ENCODE data around the gene SPON1.

The SPON1 gene

GRCh38 chr11:14223636-14224288 lies 261.2 kb downstream of the SPON1 start:
- no peaks in the 10 kb centered on the region for H3K9me3 ChIP-seq (ENCODE audit: control insufficient read depth, low read length)
- H3K4me3 ChIP-seq (ENCODE audit: extremely low read depth, insufficient read depth, low read length, poor library complexity, severe bottlenecking) = no peak overlapping the region
- 63 to 65% methylated on average over 4 to 5 of the region's 5 CpGs for WGBS, 2 experiments (ENCODE audit: insufficient coverage in 2 of 2)
- no peak overlapping the region for H3K27ac ChIP-seq (ENCODE audit: low read depth, low read length, severe bottlenecking)
- no peaks in the 10 kb centered on the region for H3K4me1 ChIP-seq (ENCODE audit: control insufficient read depth, insufficient read depth, low read length, poor library complexity, severe bottlenecking)
- no peaks in the 10 kb centered on the region for H3K36me3 ChIP-seq (ENCODE audit: control insufficient read depth, insufficient read depth, low read length)

- Histone ChIP-seq H3K9me3 (ENCODE audit: control insufficient read depth, low read length) (no peaks in the 10 kb centered on the region), H3K27ac (ENCODE audit: low read depth, low read length, severe bottlenecking) (no peak overlapping the region), H3K36me3 (ENCODE audit: control insufficient read depth, insufficient read depth, low read length) (no peaks in the 10 kb centered on the region), H3K4me3 (ENCODE audit: extremely low read depth, insufficient read depth, low read length, poor library complexity, severe bottlenecking) (no peak overlapping the region), H3K4me1 (ENCODE audit: control insufficient read depth, insufficient read depth, low read length, poor library complexity, severe bottlenecking) (no peaks in the 10 kb centered on the region)
- 59 to 75% methylated on average over 2 of the region's 2 CpGs for WGBS, 2 experiments (ENCODE audit: insufficient coverage in 2 of 2)
Measured at GRCh38 chr11:14224395-14224794, 261.9 kb downstream of the SPON1 start.

GRCh38 chr11:14225666-14226065 lies 263.1 kb downstream of the SPON1 start:
- Histone ChIP-seq H3K4me1 (ENCODE audit: control insufficient read depth, insufficient read depth, low read length, poor library complexity, severe bottlenecking) (no peaks in the 10 kb centered on the region), H3K9me3 (ENCODE audit: control insufficient read depth, low read length) (no peaks in the 10 kb centered on the region), H3K36me3 (ENCODE audit: control insufficient read depth, insufficient read depth, low read length) (no peaks in the 10 kb centered on the region), H3K4me3 (ENCODE audit: extremely low read depth, insufficient read depth, low read length, poor library complexity, severe bottlenecking) (no peak overlapping the region), H3K27ac (ENCODE audit: low read depth, low read length, severe bottlenecking) (no peak overlapping the region)
- 88 to 100% methylated on average over 2 of the region's 4 CpGs for WGBS, 2 experiments (ENCODE audit: insufficient coverage in 2 of 2)

GRCh38 chr11:14228356-14228755 lies 265.8 kb downstream of the SPON1 start:
- no peaks in the 10 kb centered on the region for H3K4me1 ChIP-seq (ENCODE audit: control insufficient read depth, insufficient read depth, low read length, poor library complexity, severe bottlenecking)
- H3K27ac ChIP-seq (ENCODE audit: low read depth, low read length, severe bottlenecking) = no peak overlapping the region
- no peak overlapping the region for H3K4me3 ChIP-seq (ENCODE audit: extremely low read depth, insufficient read depth, low read length, poor library complexity, severe bottlenecking)
- WGBS, 2 experiments (ENCODE audit: insufficient coverage in 2 of 2) = 67 to 100% methylated on average over 1 of the region's 2 CpGs
- no peaks in the 10 kb centered on the region for H3K36me3 ChIP-seq (ENCODE audit: control insufficient read depth, insufficient read depth, low read length)
- H3K9me3 ChIP-seq (ENCODE audit: control insufficient read depth, low read length) = no peaks in the 10 kb centered on the region

GRCh38 chr11:14229472-14229871 lies 266.9 kb downstream of the SPON1 start:
- no peaks in the 10 kb centered on the region for H3K4me1 ChIP-seq (ENCODE audit: control insufficient read depth, insufficient read depth, low read length, poor library complexity, severe bottlenecking)
- H3K4me3 ChIP-seq (ENCODE audit: extremely low read depth, insufficient read depth, low read length, poor library complexity, severe bottlenecking) = no peak overlapping the region
- H3K27ac ChIP-seq (ENCODE audit: low read depth, low read length, severe bottlenecking) = no peak overlapping the region
- no peaks in the 10 kb centered on the region for H3K36me3 ChIP-seq (ENCODE audit: control insufficient read depth, insufficient read depth, low read length)
- WGBS, 2 experiments (ENCODE audit: insufficient coverage in 2 of 2) = 53 to 56% methylated on average over 5 to 11 of the region's 11 CpGs
- H3K9me3 ChIP-seq (ENCODE audit: control insufficient read depth, low read length) = no peaks in the 10 kb centered on the region

- H3K36me3 ChIP-seq (ENCODE audit: control insufficient read depth, insufficient read depth, low read length) = no peaks in the 10 kb centered on the region
- 88 to 92% methylated on average over 2 to 3 of the region's 6 CpGs for WGBS, 2 experiments (ENCODE audit: insufficient coverage in 2 of 2)
Measured at GRCh38 chr11:14230407-14230806, 267.9 kb downstream of the SPON1 start.

GRCh38 chr11:14232652-14233051 lies 270.1 kb downstream of the SPON1 start:
- WGBS, 2 experiments (ENCODE audit: insufficient coverage in 2 of 2) = 64 to 81% methylated on average over 4 to 6 of the region's 6 CpGs
- no peak overlapping the region for H3K27ac ChIP-seq (ENCODE audit: low read depth, low read length, severe bottlenecking)
- no peaks in the 10 kb centered on the region for H3K4me1 ChIP-seq (ENCODE audit: control insufficient read depth, insufficient read depth, low read length, poor library complexity, severe bottlenecking)

More at GRCh38 chr11:14230407-14230806, 267.9 kb downstream of the SPON1 start:
- Histone ChIP-seq H3K9me3 (ENCODE audit: control insufficient read depth, low read length) (no peaks in the 10 kb centered on the region), H3K4me1 (ENCODE audit: control insufficient read depth, insufficient read depth, low read length, poor library complexity, severe bottlenecking) (no peaks in the 10 kb centered on the region), H3K27ac (ENCODE audit: low read depth, low read length, severe bottlenecking) (no peak overlapping the region), H3K4me3 (ENCODE audit: extremely low read depth, insufficient read depth, low read length, poor library complexity, severe bottlenecking) (no peak overlapping the region)

GRCh38 chr11:14234446-14234845 lies 271.9 kb downstream of the SPON1 start:
- no peaks in the 10 kb centered on the region for H3K4me1 ChIP-seq (ENCODE audit: control insufficient read depth, insufficient read depth, low read length, poor library complexity, severe bottlenecking)
- H3K27ac ChIP-seq (ENCODE audit: low read depth, low read length, severe bottlenecking) = no peak overlapping the region
- WGBS, 2 experiments (ENCODE audit: insufficient coverage in 2 of 2) = 94 to 95% methylated on average over 2 to 4 of the region's 6 CpGs
- no peaks in the 10 kb centered on the region for H3K36me3 ChIP-seq (ENCODE audit: control insufficient read depth, insufficient read depth, low read length)
- H3K4me3 ChIP-seq (ENCODE audit: extremely low read depth, insufficient read depth, low read length, poor library complexity, severe bottlenecking) = no peak overlapping the region
- H3K9me3 ChIP-seq (ENCODE audit: control insufficient read depth, low read length) = no peaks in the 10 kb centered on the region

More at GRCh38 chr11:14232652-14233051, 270.1 kb downstream of the SPON1 start:
- Histone ChIP-seq H3K36me3 (ENCODE audit: control insufficient read depth, insufficient read depth, low read length) (no peaks in the 10 kb centered on the region), H3K4me3 (ENCODE audit: extremely low read depth, insufficient read depth, low read length, poor library complexity, severe bottlenecking) (no peak overlapping the region), H3K9me3 (ENCODE audit: control insufficient read depth, low read length) (no peaks in the 10 kb centered on the region)

- WGBS, 2 experiments (ENCODE audit: insufficient coverage in 2 of 2) = 100% methylated on average over 1 of the region's 1 CpG
- Histone ChIP-seq H3K4me1 (ENCODE audit: control insufficient read depth, insufficient read depth, low read length, poor library complexity, severe bottlenecking) (no peaks in the 10 kb centered on the region), H3K27ac (ENCODE audit: low read depth, low read length, severe bottlenecking) (no peak overlapping the region), H3K9me3 (ENCODE audit: control insufficient read depth, low read length) (no peaks in the 10 kb centered on the region), H3K36me3 (ENCODE audit: control insufficient read depth, insufficient read depth, low read length) (no peaks in the 10 kb centered on the region), H3K4me3 (ENCODE audit: extremely low read depth, insufficient read depth, low read length, poor library complexity, severe bottlenecking) (no peak overlapping the region)
Measured at GRCh38 chr11:14235701-14236100, 273.2 kb downstream of the SPON1 start.

- Histone ChIP-seq H3K36me3 (ENCODE audit: control insufficient read depth, insufficient read depth, low read length) (no peaks in the 10 kb centered on the region), H3K4me3 (ENCODE audit: extremely low read depth, insufficient read depth, low read length, poor library complexity, severe bottlenecking) (no peak overlapping the region), H3K4me1 (ENCODE audit: control insufficient read depth, insufficient read depth, low read length, poor library complexity, severe bottlenecking) (no peaks in the 10 kb centered on the region), H3K27ac (ENCODE audit: low read depth, low read length, severe bottlenecking) (no peak overlapping the region), H3K9me3 (ENCODE audit: control insufficient read depth, low read length) (no peaks in the 10 kb centered on the region)
- 90 to 95% methylated on average over 8 to 9 of the region's 9 CpGs for WGBS, 2 experiments (ENCODE audit: insufficient coverage in 2 of 2)
Measured at GRCh38 chr11:14237444-14237961, 275.0 kb downstream of the SPON1 start.

GRCh38 chr11:14240221-14240620 lies 277.7 kb downstream of the SPON1 start:
- no peaks in the 10 kb centered on the region for H3K36me3 ChIP-seq (ENCODE audit: control insufficient read depth, insufficient read depth, low read length)
- peaks cover 2% of the 10 kb centered on the region for H3K4me1 ChIP-seq (ENCODE audit: control insufficient read depth, insufficient read depth, low read length, poor library complexity, severe bottlenecking)
- no peaks in the 10 kb centered on the region for H3K9me3 ChIP-seq (ENCODE audit: control insufficient read depth, low read length)
- H3K27ac ChIP-seq (ENCODE audit: low read depth, low read length, severe bottlenecking) = no peak overlapping the region
- no peak overlapping the region for H3K4me3 ChIP-seq (ENCODE audit: extremely low read depth, insufficient read depth, low read length, poor library complexity, severe bottlenecking)
